Esophagus muscularis mucosa (tissue), 4 donors: ENCODE data around the gene SLC24A3. TPM values are rescaled to one million over a fixed set of nuclear protein-coding genes. Genes with fewer than 3 reads are reported as not detected.

ENCODE experiments used
- DNase-seq: peaks from one replicate; pipeline ENCODE4 v3.0.0-alpha.2; 2017; ENCODE audit errors: extremely low spot score
- H3K27ac ChIP-seq, 4 donors: fragments of 200-600 bp; sonication (generic); replicated peaks in 1 of 4; 1 replicate in 3 of 4; 2 replicates in 1 of 4; pipeline ENCODE4 v1.5.1; 2016 to 2019; ENCODE audit warnings: mild to moderate bottlenecking in 1 of 4
- H3K27me3 ChIP-seq, 4 donors: fragments of 200-600 bp; sonication (generic); one replicate each; pipeline versions ENCODE4 v1.5.1 to v1.6.0; 2016 to 2019
- H3K36me3 ChIP-seq, 4 donors: fragments of 200-600 bp; sonication (generic); one replicate each; pipeline ENCODE4 v1.5.1; 2016 to 2019
- H3K4me1 ChIP-seq, 4 donors: fragments of 200-600 bp; sonication (generic); one replicate each; pipeline ENCODE4 v1.5.1; 2016 to 2019
- H3K4me3 ChIP-seq, 4 donors: fragments of 200-600 bp; sonication (generic); 1 replicate in 2 of 4; 2 replicates in 2 of 4; pipeline ENCODE4 v1.5.1; 2016 to 2019; ENCODE audit warnings: mild to moderate bottlenecking in 4 of 4, moderate library complexity in 1 of 4
- H3K9me3 ChIP-seq, 4 donors: fragments of 200-600 bp; sonication (generic); 1 replicate in 3 of 4; 2 replicates in 1 of 4; pipeline ENCODE4 v1.5.1; 2016 to 2019
- CTCF ChIP-seq, 3 experiments: fragments of 200-600 bp in 2 of 3; fragments of 450-650 bp in 1 of 3; sonication (generic) in 2 of 3; IDR thresholded peaks; one replicate each; pipeline ENCODE4 v1.5.1; 2017 to 2019; ENCODE audit warnings: antibody characterized with exemption in 3 of 3, mild to moderate bottlenecking in 2 of 3, moderate library complexity in 1 of 3
- EP300 ChIP-seq: sonication (generic); formaldehyde crosslinking; IDR thresholded peaks from one replicate; pipeline ENCODE4 v1.6.1; 2017; ENCODE audit warnings: antibody characterized with exemption
- POLR2A ChIP-seq: fragments of 450-650 bp; IDR thresholded peaks from one replicate; pipeline ENCODE4 v1.6.1; 2017; ENCODE audit warnings: antibody characterized with exemption, moderate library complexity, mild to moderate bottlenecking, low read depth
- POLR2AphosphoS5 ChIP-seq, 2 donors: sonication (generic); formaldehyde crosslinking; IDR thresholded peaks; one replicate each; pipeline ENCODE4 v1.6.1; 2017; ENCODE audit warnings: antibody characterized with exemption in 2 of 2
- WGBS: methylation state at CpG from one replicate; pipeline ENCODE4 v1.1.5; 2018; 5-methylcytosine and 5-hydroxymethylcytosine counted together
- intact Hi-C: fragments of 100-400 bp; cut with DNase I; formaldehyde crosslinking; loops from one replicate; pipeline ENCODE4 v1.15.1; 2023
- total RNA-seq, 4 donors: library from RNA; depleted of rRNA; stranded (reverse); fragments of >200 nt; gene quantifications; one replicate each; pipeline versions ENCODE4 v1.1.0 to v1.2.1, GENCODE V29; 2016

SLC24A3 gene
- total RNA-seq, 4 donors from 2014 or later: 4.6 to 11.5 (median 6.6) TPM

GRCh38 chr20:19642860-19643259, 430.4 kb downstream of the SLC24A3 start:
- intact Hi-C loops: no loop called here
- Histone ChIP-seq H3K27me3 (no peaks in the 10 kb centered on the region), H3K27ac (no peak overlapping the region), H3K9me3 (no peaks in the 10 kb centered on the region), H3K4me1 (no peaks in the 10 kb centered on the region), H3K4me3 (no peak overlapping the region), H3K36me3 (no peaks in the 10 kb centered on the region)
- TF ChIP-seq EP300 (no peak), POLR2AphosphoS5 (IDR thresholded peaks at IDR 0.05) (no peak), CTCF (IDR thresholded peaks at IDR 0.05) (no peak), POLR2A (no peak)
- no peak for DNase-seq
- 83% methylated on average over 4 of the region's 4 CpGs for WGBS

- no peak overlapping the region for H3K4me3 ChIP-seq
- intact Hi-C loops: no loop called here
- peak; percentile 81 for DNase-seq
- H3K27ac ChIP-seq: no peak overlapping the region
- TF ChIP-seq POLR2A (no peak), POLR2AphosphoS5 (IDR thresholded peaks at IDR 0.05) (no peak), EP300 (no peak), CTCF (IDR thresholded peaks at IDR 0.05) (no peak)
- H3K36me3 ChIP-seq: no peaks in the 10 kb centered on the region
- no peaks in the 10 kb centered on the region for H3K9me3 ChIP-seq
- H3K4me1 ChIP-seq: no peaks in the 10 kb centered on the region
- no peaks in the 10 kb centered on the region for H3K27me3 ChIP-seq
- WGBS: 90% methylated on average over 9 of the region's 9 CpGs
These were observed 431.6 kb downstream of the SLC24A3 start for GRCh38 chr20:19644085-19644484.

GRCh38 chr20:19646963-19647362, 434.5 kb downstream of the SLC24A3 start:
- Histone ChIP-seq H3K4me3 (no peak overlapping the region), H3K4me1 (no peaks in the 10 kb centered on the region), H3K36me3 (no peaks in the 10 kb centered on the region), H3K9me3 (peaks cover 0 to 7% (median 0%) of the 10 kb centered on the region in 4 donors), H3K27me3 (no peaks in the 10 kb centered on the region), H3K27ac (no peak overlapping the region)
- 98% methylated on average over 2 of the region's 2 CpGs for WGBS
- no peak for TF ChIP-seq EP300
- no peak for TF ChIP-seq POLR2AphosphoS5 (IDR thresholded peaks at IDR 0.05)
- no peak for TF ChIP-seq POLR2A
- no peak for TF ChIP-seq CTCF (IDR thresholded peaks at IDR 0.05)
- DNase-seq: peak; percentile 68
- intact Hi-C loops: no loop called here

GRCh38 chr20:19648024-19648423, 435.6 kb downstream of the SLC24A3 start:
- Histone ChIP-seq H3K27ac (no peak overlapping the region), H3K9me3 (peaks cover 0 to 7% (median 0%) of the 10 kb centered on the region in 4 donors), H3K4me1 (no peaks in the 10 kb centered on the region), H3K4me3 (no peak overlapping the region), H3K36me3 (no peaks in the 10 kb centered on the region), H3K27me3 (no peaks in the 10 kb centered on the region)
- 95% methylated on average over 2 of the region's 2 CpGs for WGBS
- intact Hi-C loops: no loop called here
- DNase-seq: peak; percentile 24
- no peak for TF ChIP-seq EP300
- no peak for TF ChIP-seq POLR2AphosphoS5 (IDR thresholded peaks at IDR 0.05)
- no peak for TF ChIP-seq POLR2A
- no peak for TF ChIP-seq CTCF (IDR thresholded peaks at IDR 0.05)

- no peak for TF ChIP-seq EP300
- no peak for TF ChIP-seq POLR2AphosphoS5 (IDR thresholded peaks at IDR 0.05)
- no peak for TF ChIP-seq CTCF (IDR thresholded peaks at IDR 0.05)
- TF ChIP-seq POLR2A: no peak
- no peaks in the 10 kb centered on the region for H3K27me3 ChIP-seq
- no peak overlapping the region for H3K4me3 ChIP-seq
- intact Hi-C loops: no loop called here
- H3K27ac ChIP-seq: no peak overlapping the region
- peak; percentile 89 for DNase-seq
- no peaks in the 10 kb centered on the region for H3K4me1 ChIP-seq
- H3K9me3 ChIP-seq: peaks cover 0 to 7% (median 0%) of the 10 kb centered on the region in 4 donors
- no peaks in the 10 kb centered on the region for H3K36me3 ChIP-seq
- 65% methylated on average over 3 of the region's 3 CpGs for WGBS
These were observed 436.6 kb downstream of the SLC24A3 start for GRCh38 chr20:19649041-19649440.
